Loucy (cell line): ENCODE measurements around the gene PLP1.

Source experiments
- H2AFZ ChIP-seq: fragments of 200-600 bp; sonication (generic); 2 replicates; pipeline ENCODE4 v1.6.0; 2016; ENCODE audit warnings: antibody characterized with exemption, mild to moderate bottlenecking, low read length, moderate library complexity
- H3F3A ChIP-seq: fragments of 200-600 bp; 2 replicates; pipeline ENCODE4 v1.6.0; 2016; ENCODE audit warnings: antibody characterized with exemption, low read depth, mild to moderate bottlenecking
- H3K27me3 ChIP-seq: fragments of 200-600 bp; sonication (generic); 2 replicates; pipeline ENCODE4 v1.6.1; 2014; ENCODE audit warnings: low read length, mild to moderate bottlenecking; ENCODE audit not compliant: insufficient read depth, poor library complexity, severe bottlenecking
- H3K36me3 ChIP-seq: fragments of 200-600 bp; sonication (generic); 2 replicates; pipeline ENCODE4 v1.6.1; 2016; ENCODE audit warnings: low read length; ENCODE audit not compliant: insufficient read depth
- H3K4me1 ChIP-seq: fragments of 200-600 bp; sonication (generic); 2 replicates; pipeline ENCODE4 v1.5.1; 2014; ENCODE audit warnings: low read length, mild to moderate bottlenecking; ENCODE audit not compliant: insufficient read depth, poor library complexity, severe bottlenecking
- H3K4me2 ChIP-seq: fragments of 200-600 bp; sonication (generic); 2 replicates; pipeline ENCODE4 v1.6.0; 2014; ENCODE audit warnings: antibody characterized with exemption, low read length, low read depth, mild to moderate bottlenecking; ENCODE audit not compliant: poor library complexity, severe bottlenecking
- H3K4me3 ChIP-seq: fragments of 200-600 bp; sonication (generic); 2 replicates; pipeline ENCODE4 v1.5.1; 2014; ENCODE audit warnings: low read length, mild to moderate bottlenecking, mixed read lengths; ENCODE audit not compliant: poor library complexity, severe bottlenecking
- H3K79me2 ChIP-seq: fragments of 200-600 bp; sonication (generic); 2 replicates; pipeline ENCODE4 v1.6.1; 2014; ENCODE audit warnings: low read length; ENCODE audit not compliant: insufficient read depth
- H3K9ac ChIP-seq: fragments of 200-600 bp; sonication (generic); 2 replicates; pipeline ENCODE4 v1.6.0; 2014; ENCODE audit warnings: mild to moderate bottlenecking, low read depth, low read length, moderate library complexity; ENCODE audit not compliant: poor library complexity, severe bottlenecking
- H3K9me2 ChIP-seq: fragments of 200-600 bp; sonication (generic); replicated peaks from 2 replicates; pipeline ENCODE4 v1.6.1; 2016; ENCODE audit warnings: low read depth, low read length, mixed read lengths
- H3K9me3 ChIP-seq: fragments of 200-600 bp; sonication (generic); 2 replicates; pipeline ENCODE4 v1.6.1; 2014; ENCODE audit warnings: mild to moderate bottlenecking, antibody characterized with exemption, low read length, low read depth; ENCODE audit not compliant: insufficient read depth
- H4K20me1 ChIP-seq: fragments of 200-600 bp; sonication (generic); 2 replicates; pipeline ENCODE4 v1.6.0; 2014; ENCODE audit warnings: antibody characterized with exemption, low read length, mild to moderate bottlenecking; ENCODE audit not compliant: insufficient read depth, poor library complexity, severe bottlenecking
- EZH2phosphoT487 ChIP-seq: fragments of 200-600 bp; IDR thresholded peaks from 2 replicates; pipeline ENCODE4 v1.6.1; 2018; ENCODE audit warnings: antibody characterized with exemption, mild to moderate bottlenecking, moderate library complexity, borderline replicate concordance
- TF ChIP-seq, protein P1 (sequence below): fragments of 200-600 bp; sonication (generic); conservative IDR thresholded peaks from 2 replicates; pipeline ENCODE4 v1.5.1; 2014; ENCODE audit warnings: mild to moderate bottlenecking, antibody characterized with exemption, low read length

The PLP1 gene

DNA sequence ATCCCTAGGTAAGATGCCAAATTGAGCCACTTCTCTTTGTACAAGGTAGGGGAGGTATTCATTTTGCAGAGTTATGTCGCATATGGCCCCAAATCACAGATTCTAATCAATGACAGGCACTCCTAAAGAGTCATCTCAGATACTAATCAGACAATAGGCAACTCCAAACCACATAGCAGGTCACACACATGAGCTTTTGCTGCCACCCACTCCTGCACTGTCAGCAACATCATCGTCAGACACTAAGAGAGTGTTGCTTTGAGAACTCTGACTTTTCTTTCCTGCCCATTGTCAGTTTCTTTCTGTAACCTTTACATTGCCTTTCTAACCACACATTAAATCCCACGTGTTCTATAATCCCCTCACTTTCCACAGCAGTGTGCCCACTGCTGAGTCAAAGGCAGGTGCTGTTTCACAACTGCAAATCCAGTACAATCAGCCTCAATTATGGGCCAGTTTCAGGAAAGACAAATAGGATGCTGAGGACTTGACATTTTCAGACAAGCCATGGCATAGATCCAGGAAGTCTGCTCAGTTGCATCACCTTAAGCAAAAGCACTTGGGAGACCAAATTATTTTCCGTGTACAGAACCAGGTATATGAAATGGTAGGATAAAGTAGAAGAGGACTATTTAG is 42.4 kb upstream of the PLP1 start:
- Histone ChIP-seq H3K36me3 (no peaks in the 10 kb centered on the region), H3F3A (no peaks in the 10 kb centered on the region), H3K9me2 (no peaks in the 10 kb centered on the region), H2AFZ (no peak overlapping the region), H3K4me2 (no peak overlapping the region), H3K4me1 (peaks cover 12% of the 10 kb centered on the region), H3K4me3 (no peak overlapping the region), H3K9ac (no peak overlapping the region), H4K20me1 (no peaks in the 10 kb centered on the region), H3K79me2 (no peaks in the 10 kb centered on the region), H3K27me3 (no peaks in the 10 kb centered on the region), H3K9me3 (no peaks in the 10 kb centered on the region)
- no peak for TF ChIP-seq EZH2phosphoT487
- TF ChIP-seq, protein P1, sequence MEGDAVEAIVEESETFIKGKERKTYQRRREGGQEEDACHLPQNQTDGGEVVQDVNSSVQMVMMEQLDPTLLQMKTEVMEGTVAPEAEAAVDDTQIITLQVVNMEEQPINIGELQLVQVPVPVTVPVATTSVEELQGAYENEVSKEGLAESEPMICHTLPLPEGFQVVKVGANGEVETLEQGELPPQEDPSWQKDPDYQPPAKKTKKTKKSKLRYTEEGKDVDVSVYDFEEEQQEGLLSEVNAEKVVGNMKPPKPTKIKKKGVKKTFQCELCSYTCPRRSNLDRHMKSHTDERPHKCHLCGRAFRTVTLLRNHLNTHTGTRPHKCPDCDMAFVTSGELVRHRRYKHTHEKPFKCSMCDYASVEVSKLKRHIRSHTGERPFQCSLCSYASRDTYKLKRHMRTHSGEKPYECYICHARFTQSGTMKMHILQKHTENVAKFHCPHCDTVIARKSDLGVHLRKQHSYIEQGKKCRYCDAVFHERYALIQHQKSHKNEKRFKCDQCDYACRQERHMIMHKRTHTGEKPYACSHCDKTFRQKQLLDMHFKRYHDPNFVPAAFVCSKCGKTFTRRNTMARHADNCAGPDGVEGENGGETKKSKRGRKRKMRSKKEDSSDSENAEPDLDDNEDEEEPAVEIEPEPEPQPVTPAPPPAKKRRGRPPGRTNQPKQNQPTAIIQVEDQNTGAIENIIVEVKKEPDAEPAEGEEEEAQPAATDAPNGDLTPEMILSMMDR, result no peak

DNA sequence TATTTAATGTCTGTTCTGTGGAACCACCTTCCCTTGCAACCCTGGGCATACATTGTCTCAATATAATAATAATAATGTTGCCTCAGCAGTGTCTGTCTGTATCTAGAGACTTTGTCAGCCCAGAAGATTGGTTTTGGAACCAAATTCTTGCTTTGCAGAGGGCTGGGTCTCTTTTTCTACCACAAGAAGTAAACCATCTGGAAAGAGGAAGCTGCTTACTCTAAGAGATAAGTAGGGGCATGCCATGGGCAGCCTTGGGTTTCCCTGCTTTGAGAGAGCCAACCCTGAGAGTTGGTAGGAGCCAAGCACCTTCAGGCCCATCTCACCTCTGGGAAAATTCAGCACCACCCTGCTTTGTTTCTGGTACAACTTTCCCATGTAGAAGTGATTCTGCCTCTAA is 38.9 kb upstream of the PLP1 start:
- no peak overlapping the region for H3K9ac ChIP-seq
- H2AFZ ChIP-seq, result no peak overlapping the region
- no peak overlapping the region for H3K4me2 ChIP-seq
- no peaks in the 10 kb centered on the region for H4K20me1 ChIP-seq
- H3K27me3 ChIP-seq, result no peaks in the 10 kb centered on the region
- no peak for TF ChIP-seq EZH2phosphoT487
- TF ChIP-seq, protein P1, result no peak
- H3K36me3 ChIP-seq, result no peaks in the 10 kb centered on the region
- H3K4me1 ChIP-seq, result no peaks in the 10 kb centered on the region
- no peaks in the 10 kb centered on the region for H3F3A ChIP-seq
- no peaks in the 10 kb centered on the region for H3K79me2 ChIP-seq
- H3K9me2 ChIP-seq, result no peaks in the 10 kb centered on the region
- no peaks in the 10 kb centered on the region for H3K9me3 ChIP-seq
- no peak overlapping the region for H3K4me3 ChIP-seq

DNA sequence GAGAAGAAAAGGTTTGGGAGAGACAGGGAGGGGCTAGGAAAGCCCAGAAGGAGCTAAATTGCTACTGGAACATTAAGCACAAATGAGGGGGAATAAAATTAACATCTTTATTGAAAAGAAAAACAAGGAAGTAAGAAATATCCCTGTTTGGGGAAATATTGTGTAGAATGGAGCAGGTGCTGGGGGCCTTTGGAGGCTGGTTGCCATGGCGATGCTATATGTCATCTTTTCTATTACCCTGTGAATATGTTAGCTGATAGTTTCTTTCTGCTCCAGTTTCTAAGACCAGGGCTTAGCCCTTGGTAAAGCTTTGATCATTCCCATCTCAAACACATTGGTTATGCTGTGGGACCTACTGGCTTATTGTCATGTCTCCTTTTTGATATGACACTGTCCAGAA is 37.2 kb upstream of the PLP1 start:
- Histone ChIP-seq H3K27me3 (no peaks in the 10 kb centered on the region), H3K9me3 (no peaks in the 10 kb centered on the region), H3K9ac (no peak overlapping the region), H3K4me3 (no peak overlapping the region), H4K20me1 (no peaks in the 10 kb centered on the region), H3K79me2 (no peaks in the 10 kb centered on the region), H3K4me2 (no peak overlapping the region), H3K4me1 (no peaks in the 10 kb centered on the region), H2AFZ (no peak overlapping the region), H3F3A (no peaks in the 10 kb centered on the region), H3K9me2 (no peaks in the 10 kb centered on the region), H3K36me3 (no peaks in the 10 kb centered on the region)
- no peak for TF ChIP-seq EZH2phosphoT487
- TF ChIP-seq, protein P1, result no peak
